HEK293 (cell line): ENCODE results near the gene ZNRF1.

Experiments
- CTCF ChIA-PET: fragments of 350-600 bp; formaldehyde crosslinking; extraction: SDS; loops from one replicate; lab custom pipeline; 2021; ENCODE audit warnings: antibody characterized with exemption; lab: Yijun Ruan, JAX
- POLR2A ChIA-PET: fragments of 300-600 bp; formaldehyde crosslinking; extraction: SDS; loops from one replicate; lab custom pipeline; 2020; ENCODE audit warnings: antibody characterized with exemption, inconsistent platforms; lab: Yijun Ruan, JAX
- H3K27ac ChIP-seq: fragments of 200-500 bp; sonication (Bioruptor generic); 2 replicates; pipeline ENCODE4 v1.5.1; 2014; ENCODE audit warnings: low read depth, low read length, control low read depth, inconsistent platforms; ENCODE audit errors: extremely low read depth
- H3K36me3 ChIP-seq, 2 experiments: fragments of 200-500 bp in 1 of 2; sonication (Bioruptor generic) in 1 of 2; 1 replicate in 1 of 2; 2 replicates in 1 of 2; pipeline ENCODE4 v1.5.1; 2014 to 2017; ENCODE audit warnings: inconsistent platforms in 2 of 2, low read length in 2 of 2; ENCODE audit not compliant: control insufficient read depth in 2 of 2, insufficient read depth in 1 of 2
- H3K4me1 ChIP-seq: fragments of 200-500 bp; sonication (Bioruptor generic); 2 replicates; pipeline ENCODE4 v1.5.1; 2014; ENCODE audit warnings: mild to moderate bottlenecking, low read length, inconsistent platforms; ENCODE audit not compliant: control insufficient read depth, insufficient read depth
- H3K4me3 ChIP-seq: 2 replicates; pipeline ENCODE4 v1.5.1; 2011; ENCODE audit warnings: low read depth, mild to moderate bottlenecking, control low read depth, low read length, moderate library complexity
- H3K9me3 ChIP-seq: fragments of 200-500 bp; sonication (Bioruptor generic); 2 replicates; pipeline ENCODE4 v1.5.1; 2014; ENCODE audit warnings: low read depth, low read length, inconsistent platforms; ENCODE audit not compliant: control insufficient read depth, insufficient read depth
- GLI4 ChIP-seq: fragments of 450-650 bp; formaldehyde crosslinking; IDR thresholded peaks from 2 replicates; pipeline ENCODE4 v1.5.1; 2016; ENCODE audit warnings: missing biosample characterization, missing genetic modification characterization
- HOXC10 ChIP-seq: sonication (generic); formaldehyde crosslinking; IDR thresholded peaks from 2 replicates; pipeline ENCODE4 v1.8.1; 2023; ENCODE audit warnings: mild to moderate bottlenecking, missing genetic modification reagents
- KLF16 ChIP-seq: fragments of 450-650 bp; formaldehyde crosslinking; IDR thresholded peaks from 2 replicates; pipeline ENCODE4 v1.5.1; 2017; ENCODE audit warnings: missing biosample characterization, missing genetic modification characterization
- MYNN ChIP-seq: fragments of 450-650 bp; formaldehyde crosslinking; IDR thresholded peaks from 2 replicates; pipeline ENCODE4 v1.5.1; 2016; ENCODE audit warnings: missing biosample characterization, missing genetic modification characterization, borderline replicate concordance
- OVOL3 ChIP-seq: fragments of 450-650 bp; formaldehyde crosslinking; IDR thresholded peaks from 2 replicates; pipeline ENCODE4 v1.5.1; 2016; ENCODE audit warnings: missing biosample characterization, missing genetic modification characterization
- SCRT1 ChIP-seq: fragments of 450-650 bp; formaldehyde crosslinking; IDR thresholded peaks from 2 replicates; pipeline ENCODE4 v1.5.1; 2016; ENCODE audit warnings: missing biosample characterization, missing genetic modification characterization, borderline replicate concordance
- ZBTB26 ChIP-seq: fragments of 450-650 bp; formaldehyde crosslinking; optimal IDR thresholded peaks from 2 replicates; pipeline ENCODE3; 2016; ENCODE audit warnings: missing biosample characterization, mild to moderate bottlenecking, missing genetic modification characterization
- ZBTB8A ChIP-seq: fragments of 450-650 bp; formaldehyde crosslinking; IDR thresholded peaks from 2 replicates; pipeline ENCODE4 v1.5.1; 2016; ENCODE audit warnings: missing biosample characterization, missing genetic modification characterization
- ZFP69B ChIP-seq: fragments of 450-650 bp; formaldehyde crosslinking; IDR thresholded peaks from 2 replicates; pipeline ENCODE4 v1.5.1; 2016; ENCODE audit warnings: missing biosample characterization, missing genetic modification characterization
- ZNF132 ChIP-seq: fragments of 450-650 bp; formaldehyde crosslinking; IDR thresholded peaks from 2 replicates; pipeline ENCODE4 v1.5.1; 2017; ENCODE audit warnings: missing biosample characterization, missing genetic modification characterization, borderline replicate concordance
- ZNF169 ChIP-seq: fragments of 450-650 bp; formaldehyde crosslinking; IDR thresholded peaks from 2 replicates; pipeline ENCODE4 v1.5.1; 2016; ENCODE audit warnings: missing biosample characterization, missing genetic modification characterization
- ZNF302 ChIP-seq: fragments of 450-650 bp; formaldehyde crosslinking; IDR thresholded peaks from 2 replicates; pipeline ENCODE4 v1.5.1; 2016; ENCODE audit warnings: missing biosample characterization, missing genetic modification characterization, low read depth
- ZNF350 ChIP-seq: fragments of 450-650 bp; formaldehyde crosslinking; IDR thresholded peaks from 2 replicates; pipeline ENCODE4 v1.5.0; 2017; ENCODE audit warnings: missing biosample characterization, mild to moderate bottlenecking, missing genetic modification characterization
- ZNF362 ChIP-seq: fragments of 450-650 bp; formaldehyde crosslinking; IDR thresholded peaks from 2 replicates; pipeline ENCODE4 v1.5.1; 2016; ENCODE audit warnings: missing biosample characterization, missing genetic modification characterization
- ZNF404 ChIP-seq: fragments of 450-650 bp; formaldehyde crosslinking; IDR thresholded peaks from 2 replicates; pipeline ENCODE4 v1.5.1; 2017; ENCODE audit warnings: missing biosample characterization, missing genetic modification characterization
- ZNF548 ChIP-seq: fragments of 450-650 bp; formaldehyde crosslinking; IDR thresholded peaks from 2 replicates; pipeline ENCODE4 v1.5.1; 2016; ENCODE audit warnings: missing biosample characterization, missing genetic modification characterization
- ZNF555 ChIP-seq: fragments of 450-650 bp; formaldehyde crosslinking; conservative IDR thresholded peaks from 2 replicates; pipeline ENCODE4 v1.5.1; 2017; ENCODE audit warnings: missing biosample characterization, mild to moderate bottlenecking, missing genetic modification characterization, inconsistent platforms
- ZNF596 ChIP-seq: fragments of 450-650 bp; IDR thresholded peaks from 2 replicates; pipeline ENCODE4 v1.5.0; 2018; ENCODE audit warnings: missing biosample characterization, mild to moderate bottlenecking, missing genetic modification characterization, moderate library complexity
- ZNF610 ChIP-seq: fragments of 450-650 bp; formaldehyde crosslinking; IDR thresholded peaks from 2 replicates; pipeline ENCODE4 v1.5.1; 2016; ENCODE audit warnings: missing biosample characterization, missing genetic modification characterization, borderline replicate concordance
- ZNF623 ChIP-seq: fragments of 450-650 bp; formaldehyde crosslinking; IDR thresholded peaks from 2 replicates; pipeline ENCODE4 v1.5.1; 2016; ENCODE audit warnings: missing biosample characterization, missing genetic modification characterization
- ZNF654 ChIP-seq: fragments of 450-650 bp; formaldehyde crosslinking; IDR thresholded peaks from 2 replicates; pipeline ENCODE4 v1.5.1; 2016; ENCODE audit warnings: low read depth, missing biosample characterization, missing genetic modification characterization
- TF ChIP-seq, protein P1 (sequence below): fragments of 450-650 bp; formaldehyde crosslinking; conservative IDR thresholded peaks from 2 replicates; pipeline ENCODE4 v1.5.1; 2016; ENCODE audit warnings: low read depth, missing biosample characterization, missing genetic modification characterization
- TF ChIP-seq, protein P2 (sequence below): fragments of 450-650 bp; formaldehyde crosslinking; IDR thresholded peaks from 2 replicates; pipeline ENCODE4 v1.5.1; 2016; ENCODE audit warnings: missing biosample characterization, missing genetic modification characterization, low read depth

ZNRF1 gene

GRCh38 chr16:75054556-75054947 lies 55.7 kb downstream of the ZNRF1 start (continued):
- TF ChIP-seq, protein P1, sequence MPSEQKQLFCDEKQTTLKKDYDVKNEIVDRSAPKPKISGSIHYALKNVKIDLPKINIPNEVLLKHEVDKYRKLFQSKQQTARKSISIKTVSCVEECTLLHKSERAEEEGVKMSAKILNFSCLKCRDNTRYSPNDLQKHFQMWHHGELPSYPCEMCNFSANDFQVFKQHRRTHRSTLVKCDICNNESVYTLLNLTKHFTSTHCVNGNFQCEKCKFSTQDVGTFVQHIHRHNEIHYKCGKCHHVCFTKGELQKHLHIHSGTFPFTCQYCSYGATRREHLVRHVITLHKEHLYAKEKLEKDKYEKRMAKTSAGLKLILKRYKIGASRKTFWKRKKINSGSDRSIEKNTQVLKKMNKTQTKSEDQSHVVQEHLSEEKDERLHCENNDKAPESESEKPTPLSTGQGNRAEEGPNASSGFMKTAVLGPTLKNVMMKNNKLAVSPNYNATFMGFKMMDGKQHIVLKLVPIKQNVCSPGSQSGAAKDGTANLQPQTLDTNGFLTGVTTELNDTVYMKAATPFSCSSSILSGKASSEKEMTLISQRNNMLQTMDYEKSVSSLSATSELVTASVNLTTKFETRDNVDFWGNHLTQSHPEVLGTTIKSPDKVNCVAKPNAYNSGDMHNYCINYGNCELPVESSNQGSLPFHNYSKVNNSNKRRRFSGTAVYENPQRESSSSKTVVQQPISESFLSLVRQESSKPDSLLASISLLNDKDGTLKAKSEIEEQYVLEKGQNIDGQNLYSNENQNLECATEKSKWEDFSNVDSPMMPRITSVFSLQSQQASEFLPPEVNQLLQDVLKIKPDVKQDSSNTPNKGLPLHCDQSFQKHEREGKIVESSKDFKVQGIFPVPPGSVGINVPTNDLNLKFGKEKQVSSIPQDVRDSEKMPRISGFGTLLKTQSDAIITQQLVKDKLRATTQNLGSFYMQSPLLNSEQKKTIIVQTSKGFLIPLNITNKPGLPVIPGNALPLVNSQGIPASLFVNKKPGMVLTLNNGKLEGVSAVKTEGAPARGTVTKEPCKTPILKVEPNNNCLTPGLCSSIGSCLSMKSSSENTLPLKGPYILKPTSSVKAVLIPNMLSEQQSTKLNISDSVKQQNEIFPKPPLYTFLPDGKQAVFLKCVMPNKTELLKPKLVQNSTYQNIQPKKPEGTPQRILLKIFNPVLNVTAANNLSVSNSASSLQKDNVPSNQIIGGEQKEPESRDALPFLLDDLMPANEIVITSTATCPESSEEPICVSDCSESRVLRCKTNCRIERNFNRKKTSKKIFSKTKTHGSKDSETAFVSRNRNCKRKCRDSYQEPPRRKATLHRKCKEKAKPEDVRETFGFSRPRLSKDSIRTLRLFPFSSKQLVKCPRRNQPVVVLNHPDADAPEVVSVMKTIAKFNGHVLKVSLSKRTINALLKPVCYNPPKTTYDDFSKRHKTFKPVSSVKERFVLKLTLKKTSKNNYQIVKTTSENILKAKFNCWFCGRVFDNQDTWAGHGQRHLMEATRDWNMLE (tag by site-specific recombination), result no peak

- POLR2A ChIA-PET, result interaction anchor here (0.6 to 0.9 kb wide), 2 partner anchors 17 to 74 kb away, joined by 4 to 8 read pairs; partner anchors contain the start of gene WDR59
- H3K27ac ChIP-seq, result no peak overlapping the region
- H3K36me3 ChIP-seq, result no peaks in the 10 kb centered on the region
- H3K4me1 ChIP-seq, result peaks cover 9% of the 10 kb centered on the region
- CTCF ChIA-PET, result no interaction called here
- H3K9me3 ChIP-seq, result no peaks in the 10 kb centered on the region
- H3K4me3 ChIP-seq, result no peak overlapping the region
- TF ChIP-seq ZNF169 (tag by site-specific recombination), result no peak
- TF ChIP-seq ZNF548 (tag by site-specific recombination), result no peak
- no peak for TF ChIP-seq OVOL3 (tag by site-specific recombination)
- no peak for TF ChIP-seq ZNF555 (tag by site-specific recombination)
- no peak for TF ChIP-seq SCRT1 (tag by site-specific recombination)
- no peak for TF ChIP-seq HOXC10 (CRISPR knock-in tag)
- TF ChIP-seq KLF16, result no peak
Measured at GRCh38 chr16:75058806-75059205, 60.0 kb downstream of the ZNRF1 start.

DNA sequence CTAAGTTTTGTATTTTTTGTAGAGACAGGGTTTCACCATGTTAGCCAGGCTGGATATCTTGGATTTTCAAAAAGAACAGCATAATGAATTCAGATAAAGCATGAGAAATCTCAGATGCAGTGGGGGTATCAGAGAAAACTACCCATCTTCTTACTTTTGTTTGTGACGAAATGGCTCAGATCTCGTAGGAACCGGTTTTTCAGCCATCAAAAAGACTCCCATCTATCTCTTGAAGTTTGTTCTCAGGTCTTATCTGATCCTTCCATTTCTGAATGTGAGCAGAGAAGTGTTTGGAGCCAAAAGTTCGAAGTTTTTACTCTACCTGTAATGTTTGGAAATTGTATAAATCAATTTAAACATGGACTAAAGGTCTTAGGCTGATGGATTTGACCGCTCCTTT lies 60.6 kb downstream of the ZNRF1 start:
- ChIA-PET CTCF (no interaction called here), POLR2A (interaction anchor here (0.6 to 0.9 kb wide), 2 partner anchors 17 to 74 kb away, joined by 4 to 8 read pairs; partner anchors contain the start of gene WDR59)

DNA sequence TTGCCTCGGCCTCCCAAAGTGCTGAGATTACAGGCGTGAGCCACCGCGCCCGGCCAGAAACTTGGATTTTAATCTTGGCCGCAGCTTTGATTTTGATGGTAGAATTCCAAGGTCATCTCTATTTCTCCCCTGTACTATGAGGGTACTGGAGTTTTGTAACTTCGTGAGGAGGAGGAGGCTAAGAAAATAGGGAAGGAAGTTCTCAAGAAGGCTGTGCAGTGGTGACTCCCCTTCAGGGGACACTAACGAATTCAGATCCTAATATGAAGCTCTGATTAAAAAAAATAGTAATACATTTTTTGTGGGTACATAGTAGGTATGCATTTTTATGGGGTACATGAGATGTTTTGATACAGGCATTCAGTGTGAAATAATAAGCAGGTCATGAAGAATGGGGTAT lies 61.9 kb downstream of the ZNRF1 start:
- Histone ChIP-seq H3K27ac (no peak overlapping the region), H3K4me1 (no peaks in the 10 kb centered on the region), H3K9me3 (no peaks in the 10 kb centered on the region), H3K36me3 (no peaks in the 10 kb centered on the region), H3K4me3 (no peak overlapping the region)
- TF ChIP-seq SCRT1 (tag by site-specific recombination), result no peak
- TF ChIP-seq ZFP69B, result no peak
- TF ChIP-seq, protein P2, sequence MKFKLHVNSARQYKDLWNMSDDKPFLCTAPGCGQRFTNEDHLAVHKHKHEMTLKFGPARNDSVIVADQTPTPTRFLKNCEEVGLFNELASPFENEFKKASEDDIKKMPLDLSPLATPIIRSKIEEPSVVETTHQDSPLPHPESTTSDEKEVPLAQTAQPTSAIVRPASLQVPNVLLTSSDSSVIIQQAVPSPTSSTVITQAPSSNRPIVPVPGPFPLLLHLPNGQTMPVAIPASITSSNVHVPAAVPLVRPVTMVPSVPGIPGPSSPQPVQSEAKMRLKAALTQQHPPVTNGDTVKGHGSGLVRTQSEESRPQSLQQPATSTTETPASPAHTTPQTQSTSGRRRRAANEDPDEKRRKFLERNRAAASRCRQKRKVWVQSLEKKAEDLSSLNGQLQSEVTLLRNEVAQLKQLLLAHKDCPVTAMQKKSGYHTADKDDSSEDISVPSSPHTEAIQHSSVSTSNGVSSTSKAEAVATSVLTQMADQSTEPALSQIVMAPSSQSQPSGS (tag by site-specific recombination), result no peak
- no peak for TF ChIP-seq ZNF362 (tag by site-specific recombination)
- TF ChIP-seq ZBTB26 (tag by site-specific recombination), result no peak
- no peak for TF ChIP-seq ZNF302 (tag by site-specific recombination)
- no peak for TF ChIP-seq ZNF610 (tag by site-specific recombination)
- no peak for TF ChIP-seq ZNF132 (tag by site-specific recombination)
- TF ChIP-seq GLI4, result no peak
- no peak for TF ChIP-seq ZNF596 (tag by site-specific recombination)
- TF ChIP-seq ZNF404 (tag by site-specific recombination), result no peak
- ChIA-PET POLR2A (interaction anchor here (0.7 kb wide), 1 partner anchor 57 kb away, joined by 6 read pairs; no protein-coding TSS in a partner anchor), CTCF (no interaction called here)

More for the DNA sequence above, 60.6 kb downstream of the ZNRF1 start:
- H3K36me3 ChIP-seq, result no peaks in the 10 kb centered on the region
- no peak for TF ChIP-seq ZNF350 (tag by site-specific recombination)
- no peak for TF ChIP-seq ZNF623
- TF ChIP-seq ZNF654, result no peak
- no peak for TF ChIP-seq ZBTB8A
- no peak for TF ChIP-seq MYNN (tag by site-specific recombination)
- peaks cover 3% of the 10 kb centered on the region; the same call in 1 of the 2 replicates for H3K4me1 ChIP-seq
- no peak overlapping the region for H3K4me3 ChIP-seq
- H3K9me3 ChIP-seq, result no peaks in the 10 kb centered on the region
- H3K27ac ChIP-seq, result no peak overlapping the region
